Sigmoid colon (tissue), 7 donors: Measurements from ENCODE around the gene IL15. TPM values are rescaled to one million over a fixed set of nuclear protein-coding genes. Genes with fewer than 3 reads are reported as not detected.

Experiments
- DNase-seq: peaks from one replicate; pipeline ENCODE4 v3.0.0-alpha.2; 2019
- H3K27ac ChIP-seq, 4 donors: fragments of 200-600 bp; sonication (generic); one replicate each; pipeline ENCODE4 v1.5.1; 2016 to 2019; ENCODE audit warnings: mild to moderate bottlenecking in 1 of 4
- H3K27me3 ChIP-seq, 3 donors: fragments of 200-600 bp; sonication (generic); one replicate each; pipeline ENCODE4 v1.5.1; 2019; ENCODE audit warnings: mild to moderate bottlenecking in 1 of 3
- H3K36me3 ChIP-seq, 4 donors: fragments of 200-600 bp; sonication (generic); one replicate each; pipeline ENCODE4 v1.5.1; 2016 to 2019
- H3K4me1 ChIP-seq, 4 donors: fragments of 200-600 bp; sonication (generic); one replicate each; pipeline ENCODE4 v1.5.1; 2017 to 2019
- H3K4me3 ChIP-seq, 4 donors: fragments of 200-600 bp; sonication (generic); one replicate each; pipeline ENCODE4 v1.5.1; 2017 to 2019; ENCODE audit warnings: mild to moderate bottlenecking in 2 of 4, moderate library complexity in 1 of 4
- H3K9me3 ChIP-seq, 4 donors: fragments of 200-600 bp in 3 of 4; sonication (generic) in 3 of 4; one replicate each; pipeline versions ENCODE4 v1.5.1 to v1.6.1; 2013 to 2019
- CTCF ChIP-seq, 4 experiments: fragments of 450-650 bp in 3 of 4; fragments of 200-600 bp in 1 of 4; IDR thresholded peaks; one replicate each; pipeline ENCODE4 v1.5.1; 2016 to 2019; ENCODE audit warnings: antibody characterized with exemption in 4 of 4, mild to moderate bottlenecking in 3 of 4, moderate library complexity in 2 of 4
- EP300 ChIP-seq, 4 donors: sonication (generic); formaldehyde crosslinking; IDR thresholded peaks; one replicate each; pipeline ENCODE4 v1.6.1; 2017; ENCODE audit warnings: antibody characterized with exemption in 4 of 4
- POLR2A ChIP-seq, 2 donors: fragments of 450-650 bp; IDR thresholded peaks; one replicate each; pipeline ENCODE4 v1.6.1; 2016; ENCODE audit warnings: antibody characterized with exemption in 2 of 2, mild to moderate bottlenecking in 2 of 2, moderate library complexity in 2 of 2
- POLR2AphosphoS5 ChIP-seq, 4 donors: sonication (generic); formaldehyde crosslinking; IDR thresholded peaks; one replicate each; pipeline ENCODE4 v1.6.1; 2017; ENCODE audit warnings: antibody characterized with exemption in 4 of 4
- WGBS, 2 donors: extraction: QIAGEN DNeasy Blood & Tissue Kit; methylation state at CpG; one replicate each; pipeline ENCODE4 v1.1.7; 2013; 5-methylcytosine and 5-hydroxymethylcytosine counted together
- intact Hi-C: fragments of 100-400 bp; cut with DNase I; formaldehyde crosslinking; loops from one replicate; pipeline ENCODE4 v1.15.1; 2023
- polyA plus RNA-seq, 3 donors: library from polyadenylated mRNA; stranded (reverse); fragments of 200-250 nt; gene quantifications; one replicate each; pipeline ENCODE4 v1.2.3, GENCODE V29; 2013
- total RNA-seq, 4 donors: library from RNA; depleted of rRNA; stranded (reverse); fragments of >200 nt; gene quantifications; one replicate each; pipeline ENCODE4 v1.1.0, GENCODE V29; 2016
- donor health status: healthy with polysubstance abuse.
- donor health status: Bipolar disorder and iron deficiency.
- donor health status: healthy.

The IL15 gene
- total and polyA plus RNA-seq, 7 donors, result 5.9 to 16.1 (median 6.5) TPM

- 90 to 94% methylated on average over 3 of the region's 3 CpGs for WGBS, 2 donors
- DNase-seq, result no peak
- H3K36me3 ChIP-seq, result no peaks in the 10 kb centered on the region
- TF ChIP-seq EP300 (IDR thresholded peaks at IDR 0.05) (no peak), POLR2A (IDR thresholded peaks at IDR 0.05) (no peak), CTCF (IDR thresholded peaks at IDR 0.05) (no peak), POLR2AphosphoS5 (IDR thresholded peaks at IDR 0.05) (no peak)
- H3K4me3 ChIP-seq, result no peak overlapping the region
- peaks cover 0 to 29% (median 15%) of the 10 kb centered on the region in 4 donors for H3K4me1 ChIP-seq
- H3K27ac ChIP-seq, result no peak overlapping the region
- H3K9me3 ChIP-seq, result no peaks in the 10 kb centered on the region
- no peaks in the 10 kb centered on the region for H3K27me3 ChIP-seq
- intact Hi-C loops, result no loop called here
Observed at GRCh38 chr4:141642063-141642462, 5.7 kb downstream of the IL15 start.

GRCh38 chr4:141642711-141643110 is 6.3 kb downstream of the IL15 start:
- DNase-seq, result no peak
- H3K27me3 ChIP-seq, result no peaks in the 10 kb centered on the region
- no peaks in the 10 kb centered on the region for H3K36me3 ChIP-seq
- peaks cover 0 to 28% (median 14%) of the 10 kb centered on the region in 4 donors for H3K4me1 ChIP-seq
- intact Hi-C loops, result no loop called here
- no peaks in the 10 kb centered on the region for H3K9me3 ChIP-seq
- TF ChIP-seq POLR2AphosphoS5 (IDR thresholded peaks at IDR 0.05) (no peak), CTCF (IDR thresholded peaks at IDR 0.05) (no peak), POLR2A (IDR thresholded peaks at IDR 0.05) (no peak), EP300 (IDR thresholded peaks at IDR 0.05) (no peak)
- no peak overlapping the region for H3K4me3 ChIP-seq
- H3K27ac ChIP-seq, result no peak overlapping the region

GRCh38 chr4:141643557-141643956 is 7.2 kb downstream of the IL15 start:
- intact Hi-C loops, result no loop called here
- H3K27ac ChIP-seq, result no peak overlapping the region

GRCh38 chr4:141645611-141646340 is 9.4 kb downstream of the IL15 start:
- no peaks in the 10 kb centered on the region for H3K27me3 ChIP-seq
- no peak overlapping the region for H3K27ac ChIP-seq
- WGBS, 2 donors, result 79 to 89% methylated on average over 3 of the region's 3 CpGs
- H3K36me3 ChIP-seq, result no peaks in the 10 kb centered on the region
- no peak overlapping the region for H3K4me3 ChIP-seq
- TF ChIP-seq POLR2A (IDR thresholded peaks at IDR 0.05) (no peak), CTCF (IDR thresholded peaks at IDR 0.05) (no peak), EP300 (IDR thresholded peaks at IDR 0.05) (no peak), POLR2AphosphoS5 (IDR thresholded peaks at IDR 0.05) (no peak)
- no peak for DNase-seq
- no peaks in the 10 kb centered on the region for H3K9me3 ChIP-seq
- H3K4me1 ChIP-seq, result peaks cover 0 to 12% (median 3%) of the 10 kb centered on the region in 4 donors
- intact Hi-C loops, result no loop called here

More at GRCh38 chr4:141643557-141643956, 7.2 kb downstream of the IL15 start:
- H3K4me3 ChIP-seq, result no peak overlapping the region
- WGBS, 2 donors, result 51 to 65% methylated on average over 1 of the region's 1 CpG
- no peaks in the 10 kb centered on the region for H3K27me3 ChIP-seq
- H3K9me3 ChIP-seq, result no peaks in the 10 kb centered on the region
- no peaks in the 10 kb centered on the region for H3K36me3 ChIP-seq
- TF ChIP-seq POLR2AphosphoS5 (IDR thresholded peaks at IDR 0.05) (no peak), POLR2A (IDR thresholded peaks at IDR 0.05) (no peak), EP300 (IDR thresholded peaks at IDR 0.05) (no peak), CTCF (IDR thresholded peaks at IDR 0.05) (no peak)
- H3K4me1 ChIP-seq, result peaks cover 0 to 23% (median 8%) of the 10 kb centered on the region in 4 donors
- no peak for DNase-seq
